ENCODE measurements around the gene AIG1.

DNA sequence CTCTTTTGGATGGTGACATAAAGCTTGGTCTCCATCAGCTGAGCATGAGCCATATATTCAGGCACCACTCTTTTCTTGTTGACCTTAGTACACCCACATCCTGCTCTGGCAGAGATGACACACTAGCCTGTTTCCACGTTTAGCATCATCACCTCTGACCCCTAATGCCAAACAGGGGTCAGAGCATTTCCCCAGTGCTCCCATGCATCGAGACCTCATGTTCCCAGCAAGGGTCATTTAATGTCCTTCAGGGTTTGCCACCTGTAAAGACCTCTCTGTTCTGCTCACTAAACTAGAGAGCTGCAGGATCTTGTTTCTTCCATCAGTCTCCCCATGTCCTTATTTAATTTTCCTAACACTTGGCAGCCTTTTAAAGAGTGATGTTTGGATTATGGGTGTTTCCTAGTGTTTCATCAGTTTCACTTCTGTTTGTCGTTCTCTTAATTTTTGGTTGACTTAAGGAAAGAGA, 97.5 kb downstream of the AIG1 start:
- TF ChIP-seq, protein P1, sequence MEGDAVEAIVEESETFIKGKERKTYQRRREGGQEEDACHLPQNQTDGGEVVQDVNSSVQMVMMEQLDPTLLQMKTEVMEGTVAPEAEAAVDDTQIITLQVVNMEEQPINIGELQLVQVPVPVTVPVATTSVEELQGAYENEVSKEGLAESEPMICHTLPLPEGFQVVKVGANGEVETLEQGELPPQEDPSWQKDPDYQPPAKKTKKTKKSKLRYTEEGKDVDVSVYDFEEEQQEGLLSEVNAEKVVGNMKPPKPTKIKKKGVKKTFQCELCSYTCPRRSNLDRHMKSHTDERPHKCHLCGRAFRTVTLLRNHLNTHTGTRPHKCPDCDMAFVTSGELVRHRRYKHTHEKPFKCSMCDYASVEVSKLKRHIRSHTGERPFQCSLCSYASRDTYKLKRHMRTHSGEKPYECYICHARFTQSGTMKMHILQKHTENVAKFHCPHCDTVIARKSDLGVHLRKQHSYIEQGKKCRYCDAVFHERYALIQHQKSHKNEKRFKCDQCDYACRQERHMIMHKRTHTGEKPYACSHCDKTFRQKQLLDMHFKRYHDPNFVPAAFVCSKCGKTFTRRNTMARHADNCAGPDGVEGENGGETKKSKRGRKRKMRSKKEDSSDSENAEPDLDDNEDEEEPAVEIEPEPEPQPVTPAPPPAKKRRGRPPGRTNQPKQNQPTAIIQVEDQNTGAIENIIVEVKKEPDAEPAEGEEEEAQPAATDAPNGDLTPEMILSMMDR (IDR thresholded peaks at IDR 0.05): no peak
- no peak for TF ChIP-seq POLR2A (IDR thresholded peaks at IDR 0.05)

All from adrenal gland (tissue), 5 donors.